ENCODE data around the gene CHML.
"Not testable (repeated sequence)": the region's sequence is repeated elsewhere in the genome, so short reads cannot be mapped to it uniquely, and the experiment has no call there.

Gene CHML

DNA sequence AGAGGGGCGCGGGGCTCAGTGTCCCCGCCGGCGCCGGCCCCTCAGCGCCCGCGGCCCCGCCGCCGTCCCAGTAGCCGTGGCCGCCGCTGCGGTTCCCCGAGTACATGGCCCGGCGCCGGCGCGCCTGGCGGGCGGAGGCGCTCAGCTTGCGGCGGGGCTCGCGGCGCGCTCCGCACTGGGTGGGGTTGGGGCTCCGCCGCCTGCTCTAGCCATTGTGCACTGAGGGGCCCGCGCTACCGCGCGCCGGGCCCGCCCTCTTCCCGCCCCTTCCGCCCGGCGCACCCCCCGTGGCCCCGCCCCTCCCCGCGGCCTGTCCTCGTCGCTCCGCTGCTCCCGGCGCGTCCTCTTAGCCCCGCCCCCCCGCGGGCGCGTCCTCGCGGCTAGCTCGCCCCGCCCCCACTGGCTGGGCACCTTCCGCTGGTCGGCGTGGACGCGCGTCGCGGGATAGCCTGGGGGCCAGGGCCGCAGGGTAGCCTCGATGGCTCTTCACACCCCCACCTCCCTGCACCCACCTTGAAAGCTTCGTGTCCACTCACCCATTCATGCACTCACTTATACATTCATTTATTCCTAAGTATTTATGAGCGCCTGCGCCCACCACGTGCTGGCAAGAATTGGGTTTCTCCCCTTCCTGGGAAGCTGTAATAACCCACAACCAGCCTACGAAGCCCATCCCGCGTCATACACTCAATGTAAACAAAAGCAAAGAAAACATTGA, at the start of gene CHML, which contains the start of gene OPN3:
TSS of gene CHML (minus strand) at position 221 of the 718 bp plus-strand sequence. CDS start 4,603 bp downstream, outside the sequence.
TSS of gene OPN3 (minus strand) at position 221 of the 718 bp plus-strand sequence. CDS start at position 106, 115 bp downstream.
- peak; percentile 89 for DNase-seq

DNA sequence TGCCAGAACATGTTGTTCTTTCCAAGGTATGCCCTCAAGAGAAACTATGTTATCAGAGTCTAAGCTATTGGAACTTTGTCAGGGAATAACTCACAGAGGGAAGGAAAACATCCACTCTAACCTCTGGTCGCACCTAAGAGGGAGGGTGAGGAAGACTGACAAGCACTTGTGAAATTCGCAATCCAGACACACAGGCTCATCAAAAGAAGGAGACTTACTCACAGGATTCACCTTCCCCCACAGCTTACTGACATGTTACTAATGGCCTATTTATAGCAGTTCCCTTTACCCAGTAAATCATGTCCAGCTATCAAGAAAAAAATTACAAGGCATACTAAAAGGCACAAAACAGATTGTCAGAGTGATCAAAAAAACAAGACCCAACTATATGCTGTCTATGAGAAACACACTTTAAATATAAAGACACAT, 48.8 kb upstream of the CHML start:
- DNase-seq, result peak; percentile 53

- no peak for DNase-seq
Measured at GRCh38 chr1:241684108-241684507, 43.9 kb upstream of the CHML start.

DNA sequence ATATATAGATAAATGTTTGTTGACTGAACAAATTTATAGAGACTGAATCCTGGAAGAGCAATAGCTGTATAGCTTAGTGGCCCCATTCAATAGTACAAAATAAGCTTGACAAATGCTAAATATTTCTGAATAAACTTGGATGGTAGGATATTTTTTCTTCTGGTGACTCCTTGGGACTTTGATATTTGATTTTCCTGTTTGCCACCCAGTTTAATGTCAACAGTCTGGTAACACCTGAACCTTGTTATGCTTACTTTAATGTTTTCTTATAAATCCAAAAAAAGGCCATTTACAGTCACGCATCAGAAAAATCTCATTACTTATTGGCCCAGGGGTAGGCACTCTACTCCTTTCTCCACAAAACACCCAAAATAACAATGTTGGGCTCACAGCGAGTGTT, 42.8 kb upstream of the CHML start:
- no peak for DNase-seq

- DNase-seq, result not testable (repeated sequence)
Measured at GRCh38 chr1:241681861-241682448, 41.8 kb upstream of the CHML start.

- no peak for DNase-seq
Measured at GRCh38 chr1:241679961-241680360, 39.8 kb upstream of the CHML start.

GRCh38 chr1:241679404-241679803, 39.2 kb upstream of the CHML start:
- DNase-seq, result no peak

DNA sequence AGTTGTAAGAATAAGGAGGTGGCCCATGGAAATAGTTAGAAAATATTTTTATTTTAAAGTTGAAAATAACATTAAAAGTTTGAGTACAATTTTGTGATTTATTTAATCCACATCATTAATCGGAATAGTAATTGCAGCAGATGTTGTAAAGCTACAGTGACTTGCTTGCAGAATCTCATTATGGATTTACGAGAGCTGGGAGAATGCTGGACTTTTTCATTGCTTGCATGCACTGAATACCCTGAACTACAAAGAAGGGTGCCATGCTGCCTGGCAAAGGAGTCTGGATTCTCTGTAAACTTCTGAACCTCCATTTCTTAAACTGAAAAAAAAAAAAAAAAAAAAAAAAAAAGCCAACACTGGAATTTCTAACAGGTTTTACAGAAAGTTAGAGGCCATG, 38.4 kb upstream of the CHML start:
- no peak for DNase-seq

DNA sequence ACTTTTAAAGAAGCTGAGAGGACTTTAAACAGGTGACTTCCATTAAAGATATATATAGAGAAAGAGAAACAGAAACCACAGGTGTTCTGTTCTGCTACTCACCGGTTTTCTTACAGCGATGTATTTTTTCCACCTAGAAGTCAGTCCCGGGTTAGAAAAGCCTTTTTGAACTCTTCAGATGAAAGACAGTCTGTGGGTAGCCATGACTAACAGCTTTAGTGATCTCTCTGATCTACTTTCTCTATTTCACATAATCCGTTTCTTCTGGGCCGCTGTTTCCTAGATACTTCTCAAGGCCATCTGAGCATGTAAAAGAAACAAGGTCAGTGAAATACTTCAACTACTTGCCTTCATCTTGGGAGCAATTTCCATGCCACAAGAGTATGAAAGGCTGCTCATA, 37.0 kb upstream of the CHML start:
- no peak for DNase-seq

GRCh38 chr1:241675983-241676382, 35.8 kb upstream of the CHML start:
- DNase-seq, result no peak

GRCh38 chr1:241674805-241675384, 34.7 kb upstream of the CHML start:
- DNase-seq, result no peak

DNA sequence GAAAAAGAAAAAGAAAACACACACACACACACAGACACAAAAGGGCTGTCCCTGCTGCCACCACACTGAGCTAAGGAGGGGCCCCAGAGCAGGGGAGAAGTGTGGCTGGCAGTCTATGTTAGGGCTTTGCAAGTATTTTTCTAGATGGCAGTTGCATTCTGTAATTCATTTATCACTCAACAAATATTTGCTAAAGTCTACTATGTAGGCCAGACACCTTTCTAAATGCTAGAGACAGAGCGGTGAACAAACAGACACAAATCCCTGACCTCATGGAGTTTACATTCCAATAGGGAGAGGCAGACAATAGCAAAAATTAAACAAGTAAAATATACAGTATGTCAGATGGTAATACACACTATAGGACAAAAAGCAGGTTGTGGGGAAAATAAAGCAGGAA, 32.1 kb upstream of the CHML start:
- DNase-seq, result no peak

DNA sequence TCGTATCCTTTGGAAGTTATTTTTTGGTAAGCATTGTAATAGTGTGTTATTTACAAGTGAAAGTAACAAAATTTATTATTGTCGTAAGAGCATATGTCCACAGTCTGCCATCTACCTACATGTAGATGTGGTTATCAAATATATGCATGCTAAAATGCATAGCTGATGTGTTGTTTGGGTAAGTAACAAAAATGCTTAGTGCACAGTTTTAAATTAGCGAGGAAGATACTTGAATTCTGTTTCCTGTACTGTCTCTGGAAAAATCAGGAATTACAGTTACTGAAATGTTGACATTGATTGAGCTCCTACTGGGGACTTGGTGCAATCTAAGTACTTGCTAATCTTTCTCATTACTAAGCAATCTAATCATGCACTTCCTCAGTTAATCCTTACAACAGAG, 26.2 kb upstream of the CHML start:
- no peak for DNase-seq

- DNase-seq, result no peak
Measured at GRCh38 chr1:241660424-241660972, 20.3 kb upstream of the CHML start.

DNA sequence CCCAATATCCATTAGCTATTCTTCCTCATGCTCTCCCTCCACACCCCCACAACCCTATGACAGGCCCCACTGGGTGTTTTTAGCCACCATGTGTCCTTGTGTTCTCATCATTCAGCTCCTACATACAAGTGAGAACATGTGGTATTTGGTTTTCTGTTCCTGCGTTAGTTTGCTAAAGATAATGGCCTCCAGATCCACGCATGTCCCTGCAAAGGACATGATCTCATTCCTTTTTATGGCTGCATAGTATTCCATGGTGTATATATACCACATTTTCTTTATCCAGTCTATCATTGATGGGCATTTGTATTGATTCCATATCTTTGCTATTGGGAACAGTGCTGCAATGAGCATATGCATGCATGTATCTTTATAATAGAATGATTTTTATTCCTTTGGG, 18.8 kb upstream of the CHML start:
- not testable (repeated sequence) for DNase-seq

DNA sequence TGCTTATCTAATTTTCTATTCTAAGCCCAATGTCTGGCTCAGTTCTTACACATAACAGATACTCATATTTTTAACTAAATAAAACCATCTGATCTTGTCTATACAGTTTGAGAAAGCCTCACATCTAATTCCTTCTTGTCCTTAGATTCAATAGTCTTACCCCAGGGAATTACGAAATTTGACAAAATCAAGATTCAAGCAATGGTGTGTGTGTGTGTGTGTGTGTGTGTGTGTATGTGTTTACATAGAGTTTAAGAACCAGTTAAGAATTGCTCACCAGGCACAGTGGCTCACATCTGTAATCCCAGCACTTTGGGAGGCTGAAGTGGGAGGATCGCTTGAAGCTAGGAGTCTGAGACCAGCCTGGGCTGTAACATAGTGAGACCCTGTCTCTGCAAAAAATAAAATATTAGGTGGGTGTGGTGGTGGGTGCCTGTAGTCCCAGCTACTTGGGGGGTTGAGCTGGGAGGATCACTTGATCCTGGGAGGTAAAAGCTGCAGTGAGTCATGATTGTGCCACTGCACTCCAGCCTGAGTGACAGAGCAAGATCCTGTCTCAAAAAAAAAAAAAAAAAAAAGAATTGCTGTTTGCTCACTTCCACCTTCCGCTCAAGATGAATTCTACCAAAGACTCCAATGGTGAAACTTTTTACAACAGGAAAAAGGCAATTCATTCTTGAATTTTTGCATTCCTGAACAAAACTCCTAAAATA, 18.1 kb upstream of the CHML start:
- peak; percentile 24 for DNase-seq

DNA sequence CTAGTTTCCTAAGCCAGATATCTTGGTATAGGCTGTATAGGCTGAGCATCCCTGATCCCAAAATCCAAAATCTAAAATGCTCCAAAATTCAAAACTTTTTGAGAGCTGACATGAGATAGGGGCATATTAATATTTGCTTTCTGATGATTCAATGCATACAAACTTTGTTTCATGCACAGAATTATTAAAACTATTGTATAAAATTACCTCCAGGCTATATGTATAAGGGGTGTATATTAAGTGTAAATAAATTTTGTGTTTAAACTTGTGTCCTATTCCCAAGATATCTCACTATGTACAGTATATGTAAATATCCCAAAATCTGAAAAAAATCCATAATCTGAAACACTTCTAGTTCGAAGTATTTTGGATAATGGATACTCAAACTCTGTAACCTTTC, 14.5 kb upstream of the CHML start:
- DNase-seq, result no peak

DNA sequence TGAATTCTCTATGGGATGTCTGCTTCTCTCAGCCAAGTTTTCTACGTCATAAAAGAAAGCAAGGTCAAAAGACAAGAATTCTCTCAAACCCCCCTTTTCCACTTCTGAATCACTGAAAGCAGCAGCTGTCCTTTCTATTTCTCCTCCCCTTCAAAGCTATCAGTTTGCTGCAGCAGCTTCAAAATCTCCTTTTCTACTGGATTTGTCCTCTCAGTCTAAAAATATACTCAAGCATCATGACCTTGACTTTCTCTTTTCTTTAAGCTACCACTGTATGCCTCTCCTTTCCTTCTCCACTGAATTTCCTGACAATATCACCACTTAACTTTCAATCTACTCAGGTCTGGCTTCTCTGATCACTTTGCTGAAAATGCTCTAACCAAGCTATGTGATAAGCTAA, 13.8 kb upstream of the CHML start:
- DNase-seq, result no peak

DNA sequence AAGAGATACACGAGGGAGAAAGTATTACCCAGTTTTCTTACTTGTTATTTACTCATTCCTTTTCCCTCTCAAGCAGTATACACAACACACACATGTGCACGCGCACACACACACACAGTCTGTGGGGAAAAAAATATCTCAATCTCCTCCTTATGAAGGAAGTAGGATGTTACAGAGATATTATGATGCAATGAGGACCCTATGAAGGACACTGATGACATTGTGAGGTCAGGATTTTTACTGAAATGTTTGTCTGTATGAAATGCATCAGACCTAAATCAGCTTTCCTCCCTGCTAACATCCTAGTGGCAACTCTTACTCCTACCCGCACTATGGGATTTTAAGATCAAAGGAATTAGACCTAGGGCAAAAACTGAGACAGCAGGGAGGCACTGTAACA, 11.8 kb upstream of the CHML start, which contains the start of gene WDR64:
TSS of gene WDR64 (plus strand) at position 270 of the 400 bp plus-strand sequence. CDS start 204 bp downstream, outside the sequence.
- DNase-seq, result no peak

DNA sequence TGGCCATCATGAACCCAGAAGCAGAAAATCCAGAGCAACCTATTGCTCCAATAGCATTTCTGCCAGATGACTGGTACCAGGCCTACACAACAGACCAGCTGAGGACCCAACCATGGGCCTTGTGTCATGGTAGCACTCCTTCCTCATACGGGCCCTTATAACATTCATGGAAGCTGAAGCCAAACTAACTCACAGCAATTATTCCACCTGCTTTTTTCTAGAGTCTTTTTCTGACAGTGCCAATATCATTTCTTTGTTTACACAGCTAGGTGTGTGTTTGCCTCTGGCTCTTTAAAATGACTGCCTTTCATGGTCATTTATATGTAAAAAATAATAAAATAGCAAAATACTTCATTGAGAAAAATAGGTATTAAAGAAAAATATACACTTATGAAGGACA, 8.0 kb upstream of the CHML start:
- no peak for DNase-seq

DNA sequence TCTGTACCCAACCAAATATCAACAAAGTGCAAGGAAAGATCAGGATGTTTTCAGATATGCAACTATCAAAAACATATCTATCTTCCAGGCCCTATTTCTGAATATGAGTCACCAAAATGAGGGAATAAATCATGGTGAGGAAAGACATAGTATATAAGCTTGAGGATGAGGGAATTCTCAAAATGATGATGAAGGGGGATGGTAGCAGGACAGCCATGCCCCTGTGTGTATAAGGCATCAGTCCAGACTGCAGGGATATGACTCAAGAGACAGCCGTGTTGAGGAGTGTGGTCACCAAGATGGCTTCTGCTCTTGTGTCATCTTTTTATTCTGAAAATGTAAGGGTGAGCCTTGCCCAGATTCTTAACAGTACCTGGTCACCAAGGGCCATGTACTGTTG, 7.5 kb upstream of the CHML start:
- peak; percentile 78 for DNase-seq

DNA sequence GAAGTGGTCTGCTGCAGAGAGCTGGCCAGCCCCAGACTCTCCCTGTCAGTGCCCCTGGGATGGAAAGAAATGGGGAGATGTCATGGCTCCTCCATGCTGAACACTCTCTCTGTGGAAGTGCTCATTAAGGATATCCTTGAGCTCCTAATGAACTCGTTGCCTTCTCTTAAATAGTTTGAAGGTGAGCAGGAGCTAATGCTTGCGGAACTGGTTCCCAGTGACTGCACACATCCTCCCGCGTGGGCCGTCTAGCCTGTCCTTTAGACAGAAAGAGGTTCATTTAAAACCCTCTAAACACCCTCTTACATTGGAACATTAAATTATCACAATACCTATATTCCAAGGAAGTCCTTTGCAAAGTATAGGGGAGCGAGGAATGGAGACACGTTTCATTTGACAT, 6.0 kb upstream of the CHML start:
- no peak for DNase-seq

DNA sequence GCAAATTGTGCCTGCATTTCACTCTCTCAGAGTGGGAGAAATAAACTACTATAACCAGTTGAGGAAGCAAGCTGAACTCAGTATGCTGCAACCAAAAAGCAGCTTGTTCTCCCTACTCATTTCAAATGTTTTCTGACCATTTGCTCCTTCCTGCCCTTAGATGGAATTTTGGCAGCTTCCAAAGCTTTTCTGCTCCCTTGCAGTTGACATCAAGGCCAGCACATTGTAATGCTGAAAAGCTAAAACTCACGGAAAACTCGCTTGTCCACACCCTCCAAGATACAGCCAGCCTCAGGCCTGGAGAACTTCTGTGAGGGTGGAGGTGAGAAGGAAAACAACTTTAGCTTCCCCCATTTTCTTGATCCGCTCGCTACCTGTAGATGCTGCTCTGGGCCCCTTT, 5.0 kb upstream of the CHML start:
- no peak for DNase-seq

Data from fibroblast of upper back skin (primary cell).